Skeletal muscle satellite cell (primary cell): Measurements from ENCODE around the gene PKP3.

ENCODE experiments used
- H3K27me3 ChIP-seq: 2 replicates; pipeline ENCODE4 v1.7.0; 2013; ENCODE audit warnings: low read length; ENCODE audit not compliant: control insufficient read depth, insufficient read depth
- H3K36me3 ChIP-seq: 2 replicates; pipeline ENCODE4 v1.7.0; 2013; ENCODE audit warnings: mild to moderate bottlenecking, control low read depth, low read length; ENCODE audit not compliant: insufficient read depth
- H3K4me1 ChIP-seq: 2 replicates; pipeline ENCODE4 v1.7.0; 2013; ENCODE audit warnings: low read length; ENCODE audit not compliant: control insufficient read depth, insufficient read depth
- H3K4me2 ChIP-seq: 2 replicates; pipeline ENCODE4 v1.7.0; 2013; ENCODE audit warnings: mild to moderate bottlenecking, low read length
- H3K4me3 ChIP-seq: 2 replicates; pipeline ENCODE4 v1.7.0; 2013; ENCODE audit warnings: low read length
- H3K9ac ChIP-seq: 2 replicates; pipeline ENCODE4 v1.7.0; 2013; ENCODE audit warnings: mild to moderate bottlenecking, low read depth, low read length, moderate library complexity
- H3K9me3 ChIP-seq: replicated peaks from 2 replicates; pipeline ENCODE4 v1.7.0; 2013; ENCODE audit warnings: mild to moderate bottlenecking, control low read depth, low read length

PKP3 gene

DNA sequence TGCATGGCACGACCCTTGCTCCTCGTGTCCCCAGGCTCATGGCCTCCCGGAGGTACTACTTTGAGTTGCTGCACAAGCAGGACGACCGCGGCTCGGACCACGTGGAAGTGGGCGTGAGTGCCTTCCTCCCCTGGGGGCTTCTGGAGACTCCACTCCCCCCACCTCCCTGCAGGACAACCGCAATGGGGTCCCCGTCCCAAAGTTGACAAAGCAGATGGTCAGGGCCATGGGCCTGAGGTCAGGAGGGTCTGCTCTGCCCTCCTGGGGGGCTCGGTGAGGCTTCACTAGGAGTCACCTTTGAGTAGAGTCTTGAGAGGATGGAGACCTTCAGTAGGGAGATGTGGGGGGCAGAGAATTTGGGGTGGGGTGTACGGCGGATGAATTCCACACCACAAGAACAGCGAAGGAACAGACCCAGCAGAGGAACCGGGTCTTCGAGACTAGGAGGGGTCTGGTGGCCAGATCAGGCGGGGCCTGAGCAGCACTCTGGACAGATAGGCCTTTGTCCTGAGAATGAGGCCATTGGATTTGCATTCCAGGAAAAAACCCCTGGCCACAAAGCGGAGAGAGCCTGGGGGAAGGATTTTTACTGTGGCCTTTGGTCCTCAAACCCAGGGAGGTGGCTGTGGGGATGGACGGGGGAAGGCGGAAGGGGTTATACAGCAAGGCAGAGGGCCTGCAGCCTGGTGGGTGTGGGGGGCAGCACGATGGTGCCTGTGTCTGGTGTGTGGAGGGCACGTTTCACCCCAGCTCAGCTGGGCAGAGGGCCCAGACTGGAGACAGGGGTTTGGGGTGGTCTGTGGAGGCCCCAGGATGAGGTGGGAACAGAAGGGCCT lies 20.1 kb upstream of the PKP3 start:
- H3K27me3 ChIP-seq = peaks cover 39% of the 10 kb centered on the region
- no peaks in the 10 kb centered on the region for H3K4me1 ChIP-seq
- H3K4me3 ChIP-seq = no peak overlapping the region
- H3K9ac ChIP-seq = no peak overlapping the region
- no peak overlapping the region for H3K4me2 ChIP-seq
- H3K9me3 ChIP-seq = no peaks in the 10 kb centered on the region
- H3K36me3 ChIP-seq = no peaks in the 10 kb centered on the region

DNA sequence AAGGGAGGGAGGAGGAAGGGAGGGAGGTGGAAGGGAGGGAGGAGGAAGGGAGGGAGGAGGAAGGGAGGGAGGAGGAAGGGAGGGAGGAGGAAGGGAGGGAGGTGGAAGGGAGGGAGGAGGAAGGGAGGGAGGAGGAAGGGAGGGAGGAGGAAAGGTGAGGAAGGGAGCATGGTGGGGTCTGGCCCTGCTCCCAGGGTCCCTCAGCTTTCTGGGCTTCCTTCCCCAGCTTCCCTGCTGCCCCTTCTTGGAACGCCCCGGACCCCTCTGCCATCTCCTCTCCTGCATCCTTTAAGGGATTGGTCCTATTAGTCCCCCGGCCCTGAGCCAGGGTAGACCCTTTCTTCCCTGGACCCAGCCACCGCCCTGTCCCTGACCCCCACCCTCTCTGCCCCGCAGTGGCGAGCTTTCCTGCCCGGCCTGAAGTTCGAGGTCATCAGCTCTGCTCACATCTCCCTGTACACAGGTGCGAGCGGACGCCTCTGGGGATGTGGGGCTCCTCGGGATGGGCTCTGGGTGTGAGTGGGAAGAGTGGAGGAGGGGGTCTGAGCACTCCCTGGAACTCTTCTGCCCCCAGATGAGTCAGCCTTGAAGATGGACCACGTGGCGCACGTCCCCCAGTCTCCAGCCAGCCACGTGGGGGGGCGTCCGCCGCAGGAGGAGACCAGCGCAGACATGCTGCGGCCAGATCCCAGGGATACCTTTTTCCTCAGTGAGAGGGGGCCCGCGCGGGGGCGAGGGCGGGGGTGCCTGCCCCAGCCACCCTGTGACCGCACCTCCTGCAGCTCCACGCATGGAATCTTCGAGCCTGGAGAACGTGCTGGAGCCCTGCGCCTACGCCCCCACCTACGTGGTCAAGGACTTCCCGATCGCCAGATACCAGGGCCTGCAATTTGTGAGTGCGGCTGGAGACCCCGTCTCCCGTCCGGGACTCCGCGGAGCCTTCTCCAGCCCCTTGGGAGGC lies 18.7 kb upstream of the PKP3 start:
- Histone ChIP-seq H3K9ac (no peak overlapping the region), H3K27me3 (peaks cover 35% of the 10 kb centered on the region), H3K9me3 (no peaks in the 10 kb centered on the region), H3K4me1 (no peaks in the 10 kb centered on the region), H3K4me2 (no peak overlapping the region), H3K36me3 (no peaks in the 10 kb centered on the region), H3K4me3 (no peak overlapping the region)

GRCh38 chr11:376531-377173 lies 17.4 kb upstream of the PKP3 start:
- no peak overlapping the region for H3K9ac ChIP-seq
- H3K9me3 ChIP-seq = no peaks in the 10 kb centered on the region
- no peak overlapping the region for H3K4me3 ChIP-seq
- H3K36me3 ChIP-seq = no peaks in the 10 kb centered on the region
- H3K4me2 ChIP-seq = no peak overlapping the region
- H3K4me1 ChIP-seq = no peaks in the 10 kb centered on the region
- peaks cover 23% of the 10 kb centered on the region for H3K27me3 ChIP-seq

GRCh38 chr11:377174-377865 lies 16.7 kb upstream of the PKP3 start:
- Histone ChIP-seq H3K4me1 (no peaks in the 10 kb centered on the region), H3K4me3 (no peak overlapping the region), H3K36me3 (no peaks in the 10 kb centered on the region), H3K4me2 (no peak overlapping the region), H3K27me3 (peaks cover 23% of the 10 kb centered on the region), H3K9me3 (no peaks in the 10 kb centered on the region), H3K9ac (no peak overlapping the region)

DNA sequence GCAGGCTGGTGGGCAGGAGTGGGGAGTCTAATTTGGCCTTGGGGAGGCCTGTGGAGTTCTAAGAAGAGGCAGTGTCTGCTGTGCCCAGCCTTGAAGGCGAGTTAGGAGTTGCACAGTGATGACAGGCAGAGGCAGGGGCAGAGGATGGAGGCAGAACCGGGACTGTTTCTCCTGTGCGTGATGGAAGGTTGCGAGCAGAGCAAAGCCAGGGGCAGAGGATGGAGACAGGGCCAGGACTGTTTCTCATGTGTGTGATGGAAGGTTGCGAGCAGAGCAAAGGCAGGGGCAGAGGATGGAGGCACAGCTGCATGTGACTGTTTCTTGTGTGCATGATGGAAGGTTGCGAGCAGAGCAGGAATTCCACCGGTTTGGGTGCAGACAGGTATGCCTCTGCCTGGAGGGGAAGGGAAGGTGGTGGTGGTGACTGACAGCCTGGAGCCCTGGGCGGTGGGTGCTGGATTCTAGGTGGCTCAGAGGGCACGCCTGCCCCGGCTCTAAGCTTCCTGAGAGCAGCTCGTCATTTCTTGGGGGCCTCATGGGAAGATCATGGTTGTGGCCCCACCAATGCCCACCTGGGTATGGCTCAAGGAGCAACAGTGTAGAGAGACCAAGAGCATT lies 16.0 kb upstream of the PKP3 start:
- Histone ChIP-seq H3K27me3 (peaks cover 27% of the 10 kb centered on the region), H3K9me3 (no peaks in the 10 kb centered on the region), H3K9ac (no peak overlapping the region), H3K4me1 (no peaks in the 10 kb centered on the region), H3K4me2 (no peak overlapping the region), H3K4me3 (no peak overlapping the region), H3K36me3 (no peaks in the 10 kb centered on the region)

- Histone ChIP-seq H3K4me3 (no peak overlapping the region), H3K27me3 (peaks cover 32% of the 10 kb centered on the region), H3K9me3 (no peaks in the 10 kb centered on the region), H3K4me1 (no peaks in the 10 kb centered on the region), H3K36me3 (no peaks in the 10 kb centered on the region), H3K9ac (no peak overlapping the region), H3K4me2 (no peak overlapping the region)
These were observed 14.6 kb upstream of the PKP3 start for GRCh38 chr11:379205-380094.

GRCh38 chr11:380095-380480 lies 13.9 kb upstream of the PKP3 start:
- no peak overlapping the region for H3K9ac ChIP-seq
- H3K9me3 ChIP-seq = no peaks in the 10 kb centered on the region
- H3K4me3 ChIP-seq = no peak overlapping the region
- H3K4me2 ChIP-seq = no peak overlapping the region
- no peaks in the 10 kb centered on the region for H3K4me1 ChIP-seq
- H3K27me3 ChIP-seq = peaks cover 32% of the 10 kb centered on the region
- no peaks in the 10 kb centered on the region for H3K36me3 ChIP-seq

- Histone ChIP-seq H3K4me3 (no peak overlapping the region), H3K9me3 (no peaks in the 10 kb centered on the region), H3K27me3 (peaks cover 32% of the 10 kb centered on the region), H3K4me2 (no peak overlapping the region), H3K36me3 (no peaks in the 10 kb centered on the region), H3K9ac (no peak overlapping the region), H3K4me1 (no peaks in the 10 kb centered on the region)
These were observed 13.5 kb upstream of the PKP3 start for GRCh38 chr11:380491-380890.

DNA sequence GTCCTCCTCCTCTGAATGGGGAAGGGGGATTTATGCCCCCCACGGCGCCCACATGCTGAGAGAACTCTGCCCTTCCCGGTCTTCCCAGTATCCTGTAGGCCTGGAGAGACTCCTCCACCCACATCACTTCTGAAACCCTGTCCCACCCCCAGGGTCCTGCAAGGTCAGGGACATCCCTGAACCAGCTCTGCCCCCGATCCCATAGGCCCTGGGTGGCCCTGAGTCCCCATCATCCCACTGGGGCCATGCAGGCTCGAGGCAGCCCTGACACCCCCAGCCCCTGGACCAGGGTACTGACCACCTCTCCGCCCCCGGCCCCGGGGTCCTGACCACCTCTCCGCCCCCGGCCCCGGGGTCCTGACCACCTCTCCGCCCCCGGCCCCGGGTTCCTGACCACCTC lies 13.0 kb upstream of the PKP3 start:
- no peak overlapping the region for H3K4me3 ChIP-seq
- no peak overlapping the region for H3K9ac ChIP-seq
- H3K4me1 ChIP-seq = no peaks in the 10 kb centered on the region

GRCh38 chr11:381501-382072 lies 12.4 kb upstream of the PKP3 start:
- Histone ChIP-seq H3K4me3 (no peak overlapping the region), H3K9ac (no peak overlapping the region), H3K4me2 (no peak overlapping the region), H3K36me3 (no peaks in the 10 kb centered on the region), H3K27me3 (peaks cover 32% of the 10 kb centered on the region), H3K9me3 (no peaks in the 10 kb centered on the region), H3K4me1 (no peaks in the 10 kb centered on the region)

More for the DNA sequence above, 13.0 kb upstream of the PKP3 start:
- Histone ChIP-seq H3K36me3 (no peaks in the 10 kb centered on the region), H3K4me2 (no peak overlapping the region), H3K27me3 (peaks cover 32% of the 10 kb centered on the region), H3K9me3 (no peaks in the 10 kb centered on the region)
